CD4-positive, alpha-beta T cell treated with Interleukin-4 for 1 hour (primary cell): ENCODE results near the gene OR10AD1.
"Not testable (repeated sequence)": the region's sequence is repeated elsewhere in the genome, so short reads cannot be mapped to it uniquely, and the experiment has no call there.

Source experiments
- DNase-seq, 2 donors: peaks; one replicate each; pipeline ENCODE4 v3.0.0-alpha.2; 2020 to 2022

OR10AD1 gene, protein sequence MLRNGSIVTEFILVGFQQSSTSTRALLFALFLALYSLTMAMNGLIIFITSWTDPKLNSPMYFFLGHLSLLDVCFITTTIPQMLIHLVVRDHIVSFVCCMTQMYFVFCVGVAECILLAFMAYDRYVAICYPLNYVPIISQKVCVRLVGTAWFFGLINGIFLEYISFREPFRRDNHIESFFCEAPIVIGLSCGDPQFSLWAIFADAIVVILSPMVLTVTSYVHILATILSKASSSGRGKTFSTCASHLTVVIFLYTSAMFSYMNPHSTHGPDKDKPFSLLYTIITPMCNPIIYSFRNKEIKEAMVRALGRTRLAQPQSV

DNA sequence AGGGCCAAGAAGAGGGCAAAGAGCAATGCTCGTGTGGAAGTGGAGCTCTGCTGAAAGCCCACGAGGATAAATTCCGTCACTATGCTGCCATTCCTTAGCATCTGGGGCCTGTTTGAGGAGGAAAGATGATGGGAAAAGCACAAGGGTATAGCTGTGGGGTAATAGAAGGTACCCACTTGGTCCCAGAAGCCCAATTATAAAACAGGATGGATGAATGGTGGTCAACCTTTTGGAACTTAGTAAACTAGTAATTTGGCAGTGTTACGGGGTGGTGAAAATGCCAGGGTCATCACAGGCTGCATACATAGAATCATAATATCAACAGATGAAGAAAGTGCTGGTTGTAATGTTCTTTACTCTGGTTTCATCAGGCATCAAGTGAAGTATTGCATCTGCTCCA is at the start of gene OR10AD1:
Gene OR10AD1 (minus strand): TSS at position 101 of the 400 bp plus-strand sequence. CDS start 0 bp downstream, at position 101.
- DNase-seq = no peak

GRCh38 chr12:48247181-48247966 is 44.3 kb upstream of the OR10AD1 start:
- DNase-seq = no peak

DNA sequence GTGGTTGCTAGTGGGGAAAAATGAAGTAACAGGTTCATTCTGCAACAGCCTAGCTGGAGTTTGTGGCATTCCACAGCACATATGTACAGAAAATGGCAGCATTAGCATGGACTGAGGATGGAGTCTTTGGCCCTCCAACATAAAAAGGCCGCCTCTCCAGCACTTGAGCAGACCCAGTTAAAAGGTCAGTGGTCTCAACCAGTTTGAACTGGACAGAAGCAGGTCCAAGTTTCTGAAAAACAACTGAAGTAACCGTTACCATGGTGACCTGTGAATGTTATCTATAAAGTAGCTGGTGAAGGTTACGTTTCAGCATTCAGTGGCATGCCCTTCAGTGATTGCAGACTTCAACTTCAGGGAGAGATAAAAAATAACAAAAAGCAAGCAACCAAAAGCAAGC is 34.1 kb upstream of the OR10AD1 start:
- DNase-seq = no peak

GRCh38 chr12:48235796-48236333 is 32.8 kb upstream of the OR10AD1 start:
- no peak for DNase-seq

DNA sequence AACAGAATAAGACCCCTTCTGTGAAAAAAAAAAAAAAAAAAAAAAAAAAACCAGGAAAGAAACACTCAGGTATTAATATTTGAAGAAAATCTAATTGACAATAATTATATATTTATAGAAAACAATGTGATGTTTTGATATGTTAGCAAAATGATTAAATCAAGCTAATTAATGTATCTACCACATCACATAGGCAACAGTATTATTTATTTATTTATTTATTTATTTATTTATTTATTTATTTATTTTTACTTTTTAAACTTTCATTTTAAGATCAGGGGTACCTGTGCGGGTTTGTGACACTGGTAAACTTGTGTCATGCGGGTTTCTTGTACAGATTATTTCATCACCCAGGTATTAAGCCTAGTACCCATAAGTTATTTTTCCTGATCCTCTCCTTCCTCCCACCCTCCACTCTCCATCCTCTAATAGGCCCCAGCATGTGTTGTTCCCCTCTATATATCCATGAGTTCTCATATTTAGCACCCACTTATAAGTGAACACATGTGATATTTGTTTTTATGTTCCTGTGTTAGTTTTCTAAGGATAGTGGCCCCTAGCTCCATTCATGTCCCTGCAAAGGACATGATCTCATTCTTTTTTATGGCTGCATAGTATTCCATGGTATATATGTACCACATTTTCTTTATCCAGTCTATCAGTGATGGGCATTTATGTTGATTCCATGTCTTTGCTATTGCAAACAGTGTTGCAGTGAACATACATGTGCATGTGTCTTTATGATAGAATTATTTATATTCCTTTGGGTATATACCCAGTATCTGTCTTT is 28.3 kb upstream of the OR10AD1 start:
- not testable (repeated sequence) for DNase-seq

DNA sequence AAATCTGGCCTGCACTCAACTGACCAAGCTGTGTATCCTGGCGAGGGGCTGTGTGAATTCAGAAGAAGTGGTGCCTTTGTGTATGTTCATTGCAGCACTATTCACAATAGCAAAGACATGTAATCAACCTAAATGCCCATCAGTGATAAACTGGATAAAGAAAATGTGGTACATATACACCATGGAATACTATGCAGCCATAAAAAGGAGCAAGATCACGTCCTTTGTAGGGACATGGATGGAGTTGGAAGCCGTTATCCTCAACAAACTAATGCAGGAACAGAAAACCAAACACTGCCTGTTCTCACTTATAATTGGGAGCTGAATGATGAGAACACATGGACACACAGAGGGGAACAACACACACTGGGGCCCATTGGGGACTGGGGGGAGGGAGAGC is 21.4 kb upstream of the OR10AD1 start:
- DNase-seq = not testable (repeated sequence)

DNA sequence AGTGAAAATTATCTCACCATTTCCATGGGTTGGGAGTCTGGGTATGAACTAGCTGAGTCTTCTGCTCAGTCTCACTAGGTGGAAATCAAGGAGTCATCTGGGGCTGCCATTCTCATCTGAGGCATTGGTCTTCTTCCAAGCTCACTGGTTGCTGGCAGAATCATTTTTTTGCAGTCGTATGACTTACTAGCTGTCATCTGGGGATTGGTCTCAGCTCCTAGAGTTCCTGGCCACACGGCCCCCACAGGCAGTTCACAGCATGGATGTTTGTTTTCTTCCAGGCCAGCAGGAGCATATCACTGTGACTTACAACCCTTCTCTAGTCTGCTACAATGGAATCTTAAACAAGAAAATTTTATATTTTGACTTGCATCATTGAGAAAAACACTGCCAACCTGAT is 18.6 kb upstream of the OR10AD1 start:
- no peak for DNase-seq

DNA sequence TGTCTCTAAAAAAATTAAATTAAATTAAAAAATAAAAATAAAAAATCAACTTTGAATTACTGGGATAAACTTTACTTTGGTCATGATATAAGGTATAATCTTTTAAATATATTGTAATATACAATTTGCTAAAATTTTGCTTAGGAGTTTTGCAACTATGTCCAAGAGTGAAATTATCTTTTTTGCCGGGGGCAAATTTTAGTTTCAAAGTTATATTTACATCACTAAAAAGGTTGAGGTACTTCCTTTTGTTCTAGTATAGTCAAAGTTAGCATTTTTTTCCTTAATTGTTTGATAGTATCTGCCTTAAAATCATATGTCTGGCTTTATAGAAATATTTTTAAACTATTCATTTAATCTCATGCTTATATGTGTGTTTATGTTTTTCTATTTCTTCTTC is 17.6 kb upstream of the OR10AD1 start:
- DNase-seq = no peak

GRCh38 chr12:48219631-48220030 is 16.5 kb upstream of the OR10AD1 start:
- DNase-seq = no peak

- DNase-seq = no peak
Observed at GRCh38 chr12:48216785-48217184, 13.7 kb upstream of the OR10AD1 start.

GRCh38 chr12:48209495-48209894 is 6.4 kb upstream of the OR10AD1 start:
- not testable (repeated sequence) for DNase-seq

- no peak for DNase-seq
Observed at GRCh38 chr12:48202766-48203165, 326 bp downstream of the OR10AD1 start.

GRCh38 chr12:48201516-48201915 is 1.6 kb downstream of the OR10AD1 start:
- DNase-seq = no peak

GRCh38 chr12:48201091-48201490 is 2.0 kb downstream of the OR10AD1 start:
- DNase-seq = no peak

GRCh38 chr12:48199774-48200221 is 3.3 kb downstream of the OR10AD1 start:
- DNase-seq = peak in 1 of 2 donors; percentile 30

DNA sequence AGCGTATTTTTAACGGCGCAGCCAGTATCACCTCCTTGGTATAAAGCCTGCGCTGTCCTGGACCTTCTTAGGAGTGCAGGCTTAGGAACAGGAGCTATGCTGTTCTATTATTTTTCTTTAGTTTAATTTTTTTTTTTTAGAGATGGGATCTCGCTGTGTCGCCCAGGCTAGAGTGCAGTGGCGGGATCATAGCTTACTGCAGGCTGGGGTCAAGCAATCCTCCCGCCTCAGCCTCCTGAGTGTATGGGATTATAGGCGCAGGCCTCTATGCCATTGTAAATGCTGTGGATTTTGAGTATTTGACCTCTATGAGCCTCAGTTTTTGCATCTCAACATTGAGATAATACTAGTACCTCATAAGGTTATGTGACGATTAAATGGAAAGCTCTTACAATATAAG is 4.1 kb downstream of the OR10AD1 start:
- no peak for DNase-seq

DNA sequence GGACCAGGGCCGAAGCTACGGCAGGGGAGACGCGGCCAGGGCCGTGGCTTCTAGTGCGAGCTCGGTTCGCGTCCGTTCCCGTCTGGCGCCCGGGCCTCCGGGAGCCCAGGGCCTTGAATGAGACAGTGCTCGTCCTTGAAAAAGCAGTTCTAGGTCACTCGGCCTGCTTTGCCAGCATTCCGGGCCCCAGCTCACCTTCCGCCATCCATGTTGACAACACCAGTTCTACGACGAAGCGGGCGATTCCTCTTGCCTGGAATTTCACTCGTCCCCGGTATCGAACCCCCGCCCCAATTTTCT is 4.5 kb downstream of the OR10AD1 start:
- peak in 1 of 2 donors; percentile 21 for DNase-seq

- DNase-seq = peak; percentile 94 to 95
Observed at GRCh38 chr12:48197971-48198671, 5.0 kb downstream of the OR10AD1 start.

GRCh38 chr12:48197549-48197970 is 5.5 kb downstream of the OR10AD1 start:
- DNase-seq = peak in 1 of 2 donors; percentile 62

DNA sequence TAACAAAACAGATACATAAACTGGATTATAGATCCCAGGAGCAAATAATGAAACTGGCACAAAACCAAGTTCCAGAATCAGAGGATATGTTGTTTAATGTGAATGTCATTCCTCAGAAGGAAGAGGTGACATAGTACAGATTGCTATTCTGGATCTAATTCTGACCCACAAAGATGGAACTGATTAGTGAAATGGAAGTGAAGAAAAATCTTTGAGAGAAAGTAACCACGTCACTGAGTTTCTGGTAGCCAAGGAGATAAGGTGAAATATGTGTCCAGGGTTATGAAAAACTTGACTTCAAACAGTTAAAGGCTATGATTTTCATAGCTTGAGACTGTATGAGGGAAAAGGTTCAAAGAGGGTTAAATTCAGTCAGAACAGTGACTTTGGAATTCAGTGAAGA is 8.3 kb downstream of the OR10AD1 start:
- no peak for DNase-seq

GRCh38 chr12:48193623-48194022 is 9.5 kb downstream of the OR10AD1 start:
- no peak for DNase-seq

- no peak for DNase-seq
Observed at GRCh38 chr12:48192861-48193260, 10.2 kb downstream of the OR10AD1 start.

GRCh38 chr12:48191096-48191495 is 12.0 kb downstream of the OR10AD1 start:
- no peak for DNase-seq
